ENCODE results near the gene SRGAP2. TPM values are rescaled to one million over a fixed set of nuclear protein-coding genes. Genes with fewer than 3 reads are reported as not detected.
A peak's percentile ranks its signal among the peaks of the same experiment; 100 is the strongest.
"Not testable (repeated sequence)": the region's sequence is repeated elsewhere in the genome, so short reads cannot be mapped to it uniquely, and the experiment has no call there.

The SRGAP2 gene
- total and polyA plus RNA-seq, 9 donors = 44.8 to 84.6 (median 72.9) TPM

DNA sequence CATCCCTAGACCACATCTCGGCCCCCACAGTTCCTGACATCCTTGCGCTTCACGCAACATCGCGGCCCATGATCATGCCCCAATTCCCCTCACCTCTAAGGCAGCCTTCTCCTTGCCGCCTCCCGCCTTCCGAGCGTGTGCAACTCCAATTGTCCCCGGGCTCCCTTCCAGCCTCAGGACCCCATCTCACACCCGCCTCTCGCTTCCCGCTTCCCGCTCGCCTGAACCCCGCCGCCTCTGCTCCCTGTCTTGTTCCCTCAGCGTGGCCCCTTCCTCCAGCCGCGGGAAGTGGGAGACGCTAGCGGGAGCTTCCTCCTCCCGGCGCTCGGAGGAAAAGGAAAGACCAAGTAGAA lies 794 bp downstream of the SRGAP2 start:
- H3K4me3 ChIP-seq (ENCODE audit: low read length) = peak overlapping the region; percentile 42
- not testable (repeated sequence) for H3K27me3 ChIP-seq (ENCODE audit: control insufficient read depth, insufficient read depth, low read length); H3K36me3 ChIP-seq (ENCODE audit: control insufficient read depth, insufficient read depth, low read length); DNase-seq; H3K4me1 ChIP-seq (ENCODE audit: control insufficient read depth, insufficient read depth, low read length); H3K9me3 ChIP-seq (replicated peaks; ENCODE audit: control insufficient read depth, low read depth, low read length)
- H3K27ac ChIP-seq (ENCODE audit: low read length) = peak overlapping the region; percentile 71
- WGBS (ENCODE audit: insufficient coverage) = no CpG with 5 or more reads among the region's 25 CpGs

DNA sequence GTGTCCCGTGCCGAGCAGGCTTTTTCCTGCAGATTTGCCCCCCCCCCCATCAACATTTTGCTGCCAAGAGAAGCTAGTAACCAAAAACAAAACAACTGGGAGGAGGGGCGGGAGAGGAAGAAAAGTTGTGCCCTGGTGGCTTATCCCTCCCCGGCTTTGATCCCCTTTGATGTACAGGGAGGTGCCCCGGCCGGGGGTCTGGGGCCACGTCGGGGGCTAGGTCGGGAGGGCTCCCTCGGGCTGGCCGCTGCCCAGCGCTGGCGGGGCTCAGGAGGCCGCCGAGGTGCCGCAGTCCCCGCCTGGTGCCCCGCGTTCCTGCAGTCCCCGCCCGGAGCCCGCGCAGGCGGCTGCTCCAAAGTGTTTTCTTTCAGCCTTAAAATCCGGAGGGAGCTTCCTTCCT lies 1.5 kb downstream of the SRGAP2 start:
- H3K27me3 ChIP-seq (ENCODE audit: control insufficient read depth, insufficient read depth, low read length); H3K9me3 ChIP-seq (replicated peaks; ENCODE audit: control insufficient read depth, low read depth, low read length); H3K4me1 ChIP-seq (ENCODE audit: control insufficient read depth, insufficient read depth, low read length); H3K36me3 ChIP-seq (ENCODE audit: control insufficient read depth, insufficient read depth, low read length): not testable (repeated sequence)
- peak overlapping the region; percentile 29 for H3K27ac ChIP-seq (ENCODE audit: low read length)
- DNase-seq = peak; percentile 61
- WGBS (ENCODE audit: insufficient coverage) = no CpG with 5 or more reads among the region's 25 CpGs
- H3K4me3 ChIP-seq (ENCODE audit: low read length) = peak overlapping the region; percentile 32

DNA sequence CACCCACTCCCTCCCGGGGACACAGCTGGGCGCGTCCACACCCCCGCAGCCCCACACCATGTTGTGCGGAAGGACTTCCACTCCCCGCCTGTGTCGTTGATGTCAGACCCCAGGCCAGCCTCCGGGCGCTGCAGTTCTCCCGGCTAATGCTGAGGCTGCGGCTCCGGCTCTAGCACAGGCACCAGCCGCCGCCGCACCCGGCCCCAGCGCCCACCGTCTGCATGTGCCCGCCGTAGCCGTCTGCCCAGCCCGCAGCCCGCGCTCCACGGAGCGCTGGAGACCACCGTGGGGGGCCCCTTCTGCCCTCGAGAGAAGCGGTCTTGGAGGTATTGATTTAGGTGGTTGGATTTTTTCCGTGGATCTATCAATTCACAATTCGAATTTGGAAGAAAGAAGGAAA lies 2.2 kb downstream of the SRGAP2 start:
- DNase-seq = not testable (repeated sequence)
- peak overlapping the region; percentile 17 for H3K4me3 ChIP-seq (ENCODE audit: low read length)

DNA sequence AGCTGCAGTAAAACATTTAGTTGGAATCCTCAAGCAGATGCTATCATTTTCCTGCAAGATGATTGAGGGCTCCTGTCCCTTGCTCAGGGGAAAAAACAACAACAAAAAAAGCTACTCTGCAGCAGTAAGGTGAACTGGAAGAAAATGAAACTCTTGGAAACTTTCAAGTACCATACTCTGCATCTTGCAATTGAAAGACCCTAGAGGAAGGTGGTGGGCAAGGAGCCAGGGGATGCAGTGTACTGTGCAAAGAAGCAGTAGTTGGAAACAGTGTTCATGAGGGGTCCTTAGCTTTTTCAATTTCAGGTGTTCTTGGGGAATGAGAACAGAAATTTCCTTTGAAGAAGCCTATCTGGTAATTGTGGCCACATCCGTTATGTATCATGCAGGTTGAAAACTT lies 7.5 kb downstream of the SRGAP2 start:
- not testable (repeated sequence) for H3K4me3 ChIP-seq (ENCODE audit: low read length); DNase-seq; H3K27me3 ChIP-seq (ENCODE audit: control insufficient read depth, insufficient read depth, low read length); H3K36me3 ChIP-seq (ENCODE audit: control insufficient read depth, insufficient read depth, low read length); H3K9me3 ChIP-seq (replicated peaks; ENCODE audit: control insufficient read depth, low read depth, low read length); H3K4me1 ChIP-seq (ENCODE audit: control insufficient read depth, insufficient read depth, low read length); H3K27ac ChIP-seq (ENCODE audit: low read length)
- WGBS (ENCODE audit: insufficient coverage) = no CpG with 5 or more reads among the region's 1 CpG

More for the DNA sequence above, 2.2 kb downstream of the SRGAP2 start:
- no CpG with 5 or more reads among the region's 31 CpGs for WGBS (ENCODE audit: insufficient coverage)
- H3K9me3 ChIP-seq (replicated peaks; ENCODE audit: control insufficient read depth, low read depth, low read length); H3K4me1 ChIP-seq (ENCODE audit: control insufficient read depth, insufficient read depth, low read length); H3K27me3 ChIP-seq (ENCODE audit: control insufficient read depth, insufficient read depth, low read length); H3K36me3 ChIP-seq (ENCODE audit: control insufficient read depth, insufficient read depth, low read length); H3K27ac ChIP-seq (ENCODE audit: low read length): not testable (repeated sequence)

DNA sequence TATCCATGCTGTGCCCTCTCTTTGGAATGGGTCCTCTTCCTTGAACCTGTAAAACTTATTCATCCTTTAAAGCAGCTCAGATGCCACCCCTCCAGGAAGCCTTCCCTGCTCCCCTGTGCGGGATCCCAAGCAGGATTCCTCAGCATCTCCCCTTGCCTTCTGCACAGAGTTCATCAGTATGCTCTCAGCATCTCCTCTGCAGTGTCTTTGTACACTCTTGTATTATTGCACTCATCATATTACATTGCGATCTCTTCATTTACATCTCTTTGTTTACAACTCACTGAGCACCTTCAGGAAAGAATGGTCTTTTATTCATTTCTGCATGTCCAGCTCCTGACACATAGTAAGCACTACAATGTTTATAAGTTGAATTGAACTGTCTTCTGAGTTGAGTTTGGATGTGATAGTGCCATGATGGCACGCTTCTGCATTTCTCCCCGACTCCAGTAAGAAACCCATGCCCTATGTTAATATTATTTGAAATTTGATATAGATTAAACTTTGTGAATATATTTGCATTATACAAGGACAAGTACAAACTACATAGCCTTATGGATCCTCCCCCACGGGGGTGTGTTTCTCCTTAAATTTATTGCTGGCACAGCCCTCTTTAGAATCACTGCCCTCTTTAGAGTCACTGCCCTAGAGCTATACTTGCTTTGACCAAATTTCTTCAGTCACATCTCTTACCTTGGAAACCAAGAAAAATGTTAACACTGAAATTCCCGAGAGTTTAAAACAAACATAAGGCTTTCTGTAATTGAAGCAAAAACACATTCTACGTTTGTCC lies 12.5 kb downstream of the SRGAP2 start:
- not testable (repeated sequence) for DNase-seq; H3K4me3 ChIP-seq (ENCODE audit: low read length); H3K4me1 ChIP-seq (ENCODE audit: control insufficient read depth, insufficient read depth, low read length); H3K27ac ChIP-seq (ENCODE audit: low read length); H3K36me3 ChIP-seq (ENCODE audit: control insufficient read depth, insufficient read depth, low read length); H3K27me3 ChIP-seq (ENCODE audit: control insufficient read depth, insufficient read depth, low read length); H3K9me3 ChIP-seq (replicated peaks; ENCODE audit: control insufficient read depth, low read depth, low read length)
- no CpG with 5 or more reads among the region's 7 CpGs for WGBS (ENCODE audit: insufficient coverage)

DNA sequence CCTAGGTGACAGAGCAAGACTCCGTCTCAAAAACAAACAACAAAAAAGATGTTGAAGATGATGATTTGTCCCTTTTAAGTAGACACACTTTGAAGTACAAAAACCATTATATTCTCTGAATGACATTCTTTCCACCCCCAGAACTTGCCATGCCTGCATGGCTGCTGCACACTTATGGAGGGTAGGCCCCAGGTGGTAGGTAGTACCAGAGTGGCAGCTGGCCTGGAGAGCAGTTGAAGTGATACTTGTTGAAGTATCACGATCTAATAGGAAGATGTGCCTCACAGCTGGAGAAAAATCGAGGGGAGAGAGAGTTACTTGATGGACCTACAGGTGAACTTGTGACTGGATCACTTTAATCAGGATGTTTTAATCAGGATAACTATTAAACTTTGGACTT lies 14.9 kb downstream of the SRGAP2 start:
- H3K36me3 ChIP-seq (ENCODE audit: control insufficient read depth, insufficient read depth, low read length); H3K9me3 ChIP-seq (replicated peaks; ENCODE audit: control insufficient read depth, low read depth, low read length); H3K27ac ChIP-seq (ENCODE audit: low read length); DNase-seq; H3K4me3 ChIP-seq (ENCODE audit: low read length); H3K27me3 ChIP-seq (ENCODE audit: control insufficient read depth, insufficient read depth, low read length); H3K4me1 ChIP-seq (ENCODE audit: control insufficient read depth, insufficient read depth, low read length): not testable (repeated sequence)
- no CpG with 5 or more reads among the region's 3 CpGs for WGBS (ENCODE audit: insufficient coverage)

DNA sequence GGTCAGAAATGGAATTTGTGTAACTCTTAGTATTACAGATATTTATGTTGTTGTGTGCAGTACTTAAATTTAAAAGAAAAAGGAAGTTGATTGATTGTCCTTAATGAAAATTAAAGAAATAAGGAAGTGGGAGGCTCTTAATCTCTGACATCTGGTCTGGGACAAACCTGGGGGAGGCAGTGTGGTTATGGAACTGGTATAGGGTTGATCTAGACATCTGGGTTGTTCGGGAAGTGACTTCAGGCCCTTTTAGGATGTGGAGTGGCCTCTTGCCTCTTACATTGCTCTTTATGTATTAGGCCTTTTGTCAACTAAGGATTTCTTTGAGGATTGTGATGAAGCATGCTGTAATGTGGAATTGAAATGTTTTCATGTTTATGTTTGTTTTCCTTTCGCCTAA lies 15.4 kb downstream of the SRGAP2 start:
- not testable (repeated sequence) for H3K4me3 ChIP-seq (ENCODE audit: low read length); H3K4me1 ChIP-seq (ENCODE audit: control insufficient read depth, insufficient read depth, low read length); DNase-seq; H3K9me3 ChIP-seq (replicated peaks; ENCODE audit: control insufficient read depth, low read depth, low read length); H3K36me3 ChIP-seq (ENCODE audit: control insufficient read depth, insufficient read depth, low read length); H3K27ac ChIP-seq (ENCODE audit: low read length); H3K27me3 ChIP-seq (ENCODE audit: control insufficient read depth, insufficient read depth, low read length)
- no CpG with 5 or more reads among the region's 2 CpGs for WGBS (ENCODE audit: insufficient coverage)

DNA sequence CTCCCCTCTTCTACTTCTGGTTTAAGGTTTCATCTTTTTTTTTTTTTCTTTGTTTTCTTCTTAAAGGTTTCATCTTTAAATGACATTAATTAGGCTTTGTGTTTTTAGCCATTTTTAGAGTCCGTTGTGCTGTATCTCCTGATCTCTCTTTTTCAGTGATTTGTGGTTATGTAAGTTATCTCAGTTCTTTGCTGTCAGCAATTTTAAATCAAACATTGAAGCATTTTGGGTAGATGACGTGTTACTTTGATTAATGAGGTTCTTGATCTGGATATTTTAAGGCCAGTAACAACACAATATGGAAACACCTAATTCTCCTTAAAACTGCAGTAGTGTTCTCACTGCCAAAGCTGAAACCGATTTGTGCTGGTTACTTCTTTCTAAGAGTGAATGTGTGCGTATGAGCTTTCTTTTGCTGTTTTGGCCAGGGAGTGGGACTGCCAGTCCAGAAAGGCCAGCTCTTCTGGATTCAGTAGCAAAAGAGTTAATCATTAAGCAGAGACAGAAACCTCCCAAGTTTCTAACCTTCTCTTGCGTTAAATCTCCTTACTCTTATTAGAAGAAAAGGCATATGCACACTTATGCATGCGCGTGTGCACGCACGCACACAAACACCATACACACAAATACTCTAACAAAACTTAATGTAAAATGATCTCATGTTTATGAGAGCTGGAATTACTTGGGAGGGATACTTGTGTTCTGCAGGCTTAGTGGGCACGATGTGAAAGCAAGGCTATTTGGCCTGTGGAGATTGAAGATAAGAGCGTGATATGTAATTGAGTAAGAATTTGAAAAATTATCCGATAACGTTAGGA lies 16.4 kb downstream of the SRGAP2 start:
- H3K27ac ChIP-seq (ENCODE audit: low read length); H3K36me3 ChIP-seq (ENCODE audit: control insufficient read depth, insufficient read depth, low read length); DNase-seq; H3K4me1 ChIP-seq (ENCODE audit: control insufficient read depth, insufficient read depth, low read length); H3K4me3 ChIP-seq (ENCODE audit: low read length); H3K27me3 ChIP-seq (ENCODE audit: control insufficient read depth, insufficient read depth, low read length); H3K9me3 ChIP-seq (replicated peaks; ENCODE audit: control insufficient read depth, low read depth, low read length): not testable (repeated sequence)
- no CpG with 5 or more reads among the region's 13 CpGs for WGBS (ENCODE audit: insufficient coverage)

DNA sequence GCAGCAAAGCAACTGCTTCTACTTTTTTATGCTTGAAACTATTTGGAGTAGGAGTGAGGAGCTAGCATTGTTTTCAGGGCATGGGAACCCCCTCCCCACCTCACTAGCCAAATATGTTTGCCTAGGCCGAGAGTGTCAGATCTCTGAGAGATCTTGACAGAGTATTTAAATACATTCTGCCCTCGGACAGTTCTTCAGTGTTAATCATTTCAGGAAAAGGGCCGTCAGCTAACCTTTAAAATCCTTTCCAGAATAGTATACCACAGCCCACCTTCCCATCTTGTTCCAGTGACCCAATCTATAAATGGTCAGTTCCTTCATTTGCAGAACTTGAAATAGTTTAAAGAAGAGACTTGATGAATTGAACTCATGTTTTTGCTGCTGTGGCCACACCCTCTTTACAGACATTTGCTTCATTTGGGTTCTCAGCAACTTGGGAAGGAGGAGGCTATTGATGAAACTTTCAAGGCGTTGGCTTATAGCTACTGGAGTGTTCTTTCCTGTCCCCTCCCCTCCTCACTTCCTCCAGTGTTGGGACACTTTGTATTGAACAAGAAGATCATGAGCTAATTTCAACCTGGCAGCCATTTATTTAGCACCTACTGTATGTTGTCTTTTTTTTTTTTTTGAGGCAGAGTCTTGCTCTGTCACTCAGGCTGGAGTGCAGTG lies 17.1 kb downstream of the SRGAP2 start:
- no CpG with 5 or more reads among the region's 4 CpGs for WGBS (ENCODE audit: insufficient coverage)
- not testable (repeated sequence) for H3K9me3 ChIP-seq (replicated peaks; ENCODE audit: control insufficient read depth, low read depth, low read length); H3K4me1 ChIP-seq (ENCODE audit: control insufficient read depth, insufficient read depth, low read length); H3K27ac ChIP-seq (ENCODE audit: low read length); H3K27me3 ChIP-seq (ENCODE audit: control insufficient read depth, insufficient read depth, low read length); DNase-seq; H3K4me3 ChIP-seq (ENCODE audit: low read length); H3K36me3 ChIP-seq (ENCODE audit: control insufficient read depth, insufficient read depth, low read length)

DNA sequence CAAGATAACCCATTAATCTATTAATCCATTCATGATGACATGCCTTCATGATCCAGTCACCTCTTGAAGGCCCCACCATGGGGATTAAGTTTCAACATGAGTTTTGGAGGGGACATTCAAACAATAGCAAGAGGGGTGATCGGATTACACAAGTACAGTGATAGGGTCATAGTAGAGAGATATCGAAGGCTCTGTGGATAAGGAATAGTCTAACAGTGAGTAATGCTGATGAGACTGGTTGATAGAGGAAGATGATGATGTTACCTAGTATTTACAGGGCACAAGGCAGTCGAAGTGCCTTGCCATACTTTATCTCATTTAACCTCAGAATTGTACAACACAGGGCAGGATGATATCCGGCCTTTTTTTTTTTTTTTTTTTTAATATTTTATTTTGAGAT lies 18.2 kb downstream of the SRGAP2 start:
- not testable (repeated sequence) for H3K27ac ChIP-seq (ENCODE audit: low read length); H3K9me3 ChIP-seq (replicated peaks; ENCODE audit: control insufficient read depth, low read depth, low read length); H3K27me3 ChIP-seq (ENCODE audit: control insufficient read depth, insufficient read depth, low read length); H3K36me3 ChIP-seq (ENCODE audit: control insufficient read depth, insufficient read depth, low read length); DNase-seq; H3K4me1 ChIP-seq (ENCODE audit: control insufficient read depth, insufficient read depth, low read length); H3K4me3 ChIP-seq (ENCODE audit: low read length)
- no CpG with 5 or more reads among the region's 4 CpGs for WGBS (ENCODE audit: insufficient coverage)
